Gastroesophageal sphincter (tissue), 2 donors: ENCODE measurements around the gene UFSP1.

Source experiments
- EP300 ChIP-seq: sonication (generic); formaldehyde crosslinking; IDR thresholded peaks from one replicate; pipeline ENCODE4 v1.6.1; 2017; ENCODE audit warnings: antibody characterized with exemption, mild to moderate bottlenecking
- POLR2A ChIP-seq, 2 donors: fragments of 450-650 bp; IDR thresholded peaks; one replicate each; pipeline ENCODE4 v1.6.1; 2017; ENCODE audit warnings: antibody characterized with exemption in 2 of 2, mild to moderate bottlenecking in 2 of 2, moderate library complexity in 1 of 2

- TF ChIP-seq EP300 (no peak), POLR2A (IDR thresholded peaks at IDR 0.05) (no peak)
Observed at GRCh38 chr7:100879685-100880261, 9.7 kb downstream of the UFSP1 start.
